ENCODE data around the gene BICC1.

Gene BICC1

GRCh38 chr10:58512491-58513187 lies at the start of gene BICC1:
TSS of gene BICC1 (plus strand) at chr10:58512872. CDS start at chr10:58513144, 272 bp downstream.
- DNase-seq: no peak

GRCh38 chr10:58464956-58465355 lies 47.7 kb upstream of the BICC1 start:
- DNase-seq: no peak

DNA sequence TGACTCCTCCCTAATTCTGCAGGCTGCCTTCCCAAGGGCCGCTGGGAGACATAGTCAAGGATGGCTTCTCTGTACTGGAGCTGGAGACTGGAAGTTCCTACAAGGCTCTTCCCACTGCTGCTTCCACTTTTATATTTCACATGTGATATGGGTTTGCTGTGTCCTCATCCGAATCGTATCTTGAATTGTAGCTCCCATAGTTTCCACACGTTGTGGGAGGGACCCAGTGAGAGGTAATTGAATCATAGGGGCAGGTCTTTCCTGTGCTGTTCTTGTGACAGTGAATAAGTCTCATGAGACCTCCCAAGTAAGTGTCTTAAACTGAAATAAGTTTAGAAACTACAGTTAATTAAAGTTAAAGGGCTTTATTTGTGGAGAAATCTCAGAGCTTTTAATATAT lies 47.0 kb upstream of the BICC1 start:
- no peak for DNase-seq

DNA sequence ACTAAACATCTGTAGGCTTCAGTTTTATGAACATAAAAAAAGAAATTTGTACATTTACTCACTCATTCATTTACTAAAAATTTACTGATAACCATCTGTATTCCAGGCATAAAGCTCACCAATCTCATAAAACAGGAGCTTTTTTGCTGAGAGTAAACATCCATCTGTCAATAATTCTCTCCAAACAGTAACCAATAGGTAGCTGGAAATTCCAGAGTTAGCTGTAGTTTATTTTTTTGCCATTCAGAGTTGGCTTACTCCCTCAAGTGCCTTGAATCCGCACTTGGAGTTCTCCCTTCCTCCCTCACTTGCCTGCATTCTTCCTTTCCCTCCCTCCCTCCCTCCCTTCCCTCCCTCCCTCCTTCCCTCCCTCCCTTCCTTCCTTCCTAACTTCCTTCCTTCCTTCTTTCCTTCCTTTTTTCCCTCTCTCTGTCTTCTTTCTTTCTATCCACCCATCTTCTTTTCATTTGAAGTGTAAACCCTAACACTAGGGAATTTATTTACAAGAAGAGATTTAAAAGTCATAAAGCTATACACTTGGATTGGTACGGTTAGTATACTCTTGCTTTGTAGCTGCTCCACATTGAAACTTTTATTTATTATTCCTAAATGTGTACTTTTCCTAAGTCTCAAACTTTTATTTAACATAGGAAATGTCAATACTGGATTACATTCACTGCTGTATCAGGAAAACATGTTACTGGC lies 44.6 kb upstream of the BICC1 start:
- no peak for DNase-seq

GRCh38 chr10:58473976-58474375 lies 38.7 kb upstream of the BICC1 start:
- DNase-seq: no peak

- no peak for DNase-seq
These were observed 37.1 kb upstream of the BICC1 start for GRCh38 chr10:58475322-58476277.

DNA sequence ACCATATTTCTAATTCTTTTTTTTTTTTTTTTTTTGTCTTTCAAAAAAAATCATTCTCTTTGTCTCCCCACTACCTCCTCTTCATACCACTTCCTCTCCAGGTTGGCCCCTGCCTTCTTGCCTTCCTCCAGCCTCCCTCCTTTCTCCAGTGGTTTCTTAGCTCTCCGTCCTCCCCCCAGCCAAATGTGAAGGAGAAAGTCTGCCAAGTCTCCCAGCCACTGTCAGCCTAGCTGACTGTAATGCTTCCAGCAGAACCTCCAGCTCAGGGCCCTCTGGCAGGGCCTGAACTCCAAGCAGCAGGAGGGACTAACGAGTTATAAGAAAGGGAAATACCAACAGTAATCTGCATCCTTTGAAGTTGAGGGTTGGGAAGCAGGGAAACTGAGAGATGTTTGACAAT lies 35.5 kb upstream of the BICC1 start:
- no peak for DNase-seq

DNA sequence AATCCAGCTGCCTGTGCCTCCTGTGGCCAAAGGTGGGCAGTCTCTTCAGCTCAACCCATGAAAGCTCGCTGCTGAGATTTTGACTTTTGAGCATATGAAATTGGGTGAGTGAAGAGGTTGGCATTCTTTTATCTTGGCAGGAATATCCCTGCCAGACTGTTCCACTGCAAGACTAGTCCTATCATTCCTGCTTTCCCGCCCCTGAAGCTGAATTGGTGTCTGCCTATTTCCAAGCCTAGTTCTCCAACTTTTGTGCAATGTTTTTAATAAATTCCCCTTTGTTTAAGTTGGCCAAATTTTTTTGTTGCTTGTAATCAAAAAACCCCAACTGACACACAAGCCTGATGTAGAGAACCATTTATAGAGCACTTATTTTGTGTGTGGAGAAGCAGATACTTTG lies 34.8 kb upstream of the BICC1 start:
- no peak for DNase-seq

DNA sequence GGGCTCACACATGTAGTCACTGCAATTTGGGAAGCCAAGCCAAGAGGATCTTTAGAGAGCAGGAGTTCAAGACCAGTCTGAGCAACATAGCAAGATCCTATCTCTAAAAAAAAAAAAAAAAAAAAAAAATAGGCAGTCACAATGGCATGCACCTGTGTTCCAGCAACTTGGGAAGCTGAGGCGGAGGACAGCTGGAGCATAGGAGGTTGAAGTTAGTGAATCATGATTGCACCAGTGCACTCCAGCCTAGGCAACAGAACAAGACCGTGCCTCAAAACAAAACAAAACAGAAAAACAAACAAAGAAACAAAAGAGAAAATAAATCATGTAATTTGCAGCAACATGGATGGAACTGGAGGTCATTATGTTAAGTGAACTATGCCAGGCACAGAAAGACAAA lies 33.6 kb upstream of the BICC1 start:
- no peak for DNase-seq

DNA sequence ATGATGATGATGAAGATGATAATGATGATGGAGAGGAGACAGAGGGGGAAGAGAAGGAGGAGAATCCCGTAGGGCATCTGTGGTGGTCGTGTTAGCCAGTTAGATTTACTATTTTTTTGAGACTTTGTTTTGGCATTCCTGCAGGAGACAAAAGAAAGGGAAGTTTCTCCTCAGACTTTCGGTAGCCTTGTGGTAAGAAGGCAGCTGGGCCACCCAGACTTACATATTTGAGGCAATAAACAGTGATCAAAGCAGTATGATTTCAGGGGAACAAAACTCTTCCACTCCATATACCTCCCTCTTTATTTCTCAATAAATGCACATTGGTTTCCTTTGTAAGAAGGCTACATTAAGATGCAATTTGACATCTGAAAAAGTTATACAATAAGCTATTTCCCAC lies 32.4 kb upstream of the BICC1 start:
- no peak for DNase-seq

DNA sequence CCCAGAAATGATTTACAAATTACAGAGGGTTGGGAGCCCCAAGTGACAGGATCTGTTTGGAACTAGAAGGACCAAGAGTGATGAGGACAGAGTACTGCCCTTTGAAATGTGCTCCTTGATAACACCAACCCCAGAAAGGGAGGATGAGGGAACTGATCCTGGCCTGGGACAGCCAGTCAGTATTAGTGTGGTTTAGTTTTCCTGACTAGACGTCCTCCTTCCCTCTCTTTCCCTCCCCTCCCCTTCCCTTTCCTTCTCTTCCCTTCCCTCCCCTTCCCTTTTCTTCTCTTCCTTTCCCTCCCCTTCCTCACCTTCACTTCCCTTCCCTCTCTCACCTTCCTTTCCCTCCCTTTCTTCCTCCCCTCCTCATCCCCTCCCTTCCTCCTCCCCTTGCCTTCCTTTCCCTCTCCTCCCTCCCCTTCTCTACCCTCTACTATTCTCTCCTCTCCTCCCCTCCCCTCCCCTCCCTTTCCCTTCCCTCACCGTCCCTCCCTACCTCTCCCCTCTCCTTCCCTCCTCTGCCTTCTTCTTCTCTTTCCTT lies 31.0 kb upstream of the BICC1 start:
- DNase-seq: no peak

- DNase-seq: no peak
These were observed 25.9 kb upstream of the BICC1 start for GRCh38 chr10:58486821-58487220.

GRCh38 chr10:58488921-58489320 lies 23.8 kb upstream of the BICC1 start:
- no peak for DNase-seq

DNA sequence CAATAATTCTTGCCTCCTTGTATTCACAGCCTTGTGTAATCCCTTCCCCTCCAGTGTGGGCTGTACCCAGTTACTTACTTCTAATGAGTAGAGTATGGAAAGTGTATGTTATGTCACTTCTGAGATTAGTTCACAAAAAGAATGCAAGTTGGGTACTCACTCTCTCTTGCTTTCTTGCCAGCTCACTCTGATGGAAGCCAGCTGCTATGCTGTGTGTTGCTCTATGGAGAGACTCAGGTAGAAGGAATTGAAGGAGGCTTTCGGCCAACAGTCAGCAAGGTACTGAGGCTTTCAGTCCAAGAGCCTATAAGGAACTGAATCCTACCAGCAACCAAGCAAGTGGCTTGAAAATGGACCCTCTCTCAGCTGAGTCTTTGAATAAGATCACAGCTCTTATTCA lies 9.7 kb upstream of the BICC1 start:
- no peak for DNase-seq

- no peak for DNase-seq
These were observed 4.4 kb upstream of the BICC1 start for GRCh38 chr10:58508316-58508715.

DNA sequence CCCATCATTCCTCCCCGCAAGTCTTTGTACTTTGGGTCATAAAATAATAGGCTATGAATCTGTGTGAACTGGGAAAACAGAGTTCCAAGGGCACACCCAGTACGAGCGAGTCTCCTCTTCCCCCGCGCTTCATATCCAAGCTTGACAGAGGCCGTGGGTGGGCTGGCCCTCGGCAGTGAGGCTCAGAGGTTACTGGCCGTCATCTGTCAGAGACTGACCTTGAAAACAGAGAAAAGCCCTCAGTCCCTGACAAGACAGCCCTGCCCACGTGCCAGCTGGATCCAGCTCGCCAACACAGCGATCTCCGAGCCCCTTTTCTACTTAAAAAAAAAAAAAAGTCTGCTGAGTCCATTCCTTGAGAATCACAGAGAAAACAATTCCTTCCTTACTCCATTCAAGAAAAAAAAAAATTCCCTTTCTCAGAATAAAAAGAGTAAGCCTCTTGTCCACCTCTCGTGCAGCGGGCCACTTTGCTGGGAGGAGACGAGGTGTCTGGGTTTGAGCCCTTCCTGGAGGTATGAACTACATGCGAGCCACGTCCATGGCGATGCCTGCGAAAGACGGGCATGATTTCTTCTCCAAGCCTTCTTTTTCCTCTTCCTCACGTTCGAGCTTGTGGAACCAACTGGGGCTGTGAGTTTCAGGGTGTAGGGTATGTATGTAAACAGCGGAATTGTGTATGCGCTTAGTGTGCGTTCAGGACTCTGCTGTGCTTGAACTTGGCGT lies 744 bp upstream of the BICC1 start:
- no peak for DNase-seq

DNA sequence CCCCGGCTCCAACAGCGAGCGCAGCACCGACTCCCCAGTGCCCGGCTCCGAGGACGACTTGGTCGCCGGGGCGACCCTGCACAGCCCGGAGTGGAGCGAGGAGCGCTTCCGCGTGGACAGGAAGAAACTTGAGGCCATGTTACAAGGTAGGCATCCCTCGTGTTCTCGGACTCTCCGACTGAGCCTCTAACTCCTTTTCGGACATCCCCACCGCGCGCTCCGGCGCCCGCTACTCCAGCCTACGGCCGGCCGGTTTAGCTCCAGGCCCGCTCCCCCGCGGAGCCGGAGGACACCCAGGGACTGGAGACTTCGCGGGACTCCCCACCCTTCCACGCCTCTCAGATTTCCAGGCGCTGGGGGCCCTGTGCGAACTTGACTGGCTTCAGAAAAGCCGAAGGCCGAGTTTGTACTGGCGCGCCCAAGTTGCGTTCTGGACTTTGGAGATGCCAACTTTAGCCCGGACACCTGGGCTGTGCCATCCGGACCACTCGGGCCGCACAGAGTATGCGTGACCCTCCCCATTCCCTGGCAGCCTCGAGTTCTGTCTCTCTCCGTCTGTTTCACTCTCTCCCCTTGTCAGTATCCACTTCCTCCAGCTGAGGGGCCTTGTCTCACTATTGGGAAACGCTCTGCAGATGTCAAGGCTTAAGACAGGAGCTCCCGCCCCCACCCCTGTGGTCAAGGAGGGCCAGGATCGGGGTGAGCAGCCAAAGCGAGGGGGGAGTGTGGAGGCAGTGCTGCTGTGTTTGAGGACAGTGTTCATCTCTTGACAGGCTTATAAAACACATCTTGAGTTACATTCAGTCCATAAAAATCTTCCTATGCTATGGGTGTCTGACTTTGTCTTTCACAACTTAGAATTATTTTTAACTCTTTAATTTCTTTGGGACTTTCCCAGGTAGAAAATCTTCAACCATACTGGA lies 777 bp downstream of the BICC1 start:
- no peak for DNase-seq

GRCh38 chr10:58514111-58514770 lies 1.6 kb downstream of the BICC1 start:
- DNase-seq: no peak

- DNase-seq: no peak
These were observed 2.7 kb downstream of the BICC1 start for GRCh38 chr10:58515291-58515941.

GRCh38 chr10:58516119-58516518 lies 3.4 kb downstream of the BICC1 start:
- DNase-seq: no peak
